Endothelial cell of umbilical vein (primary cell): ENCODE measurements around the gene SF3B4.
"Not testable (repeated sequence)": the region's sequence is repeated elsewhere in the genome, so short reads cannot be mapped to it uniquely, and the experiment has no call there.

Source experiments
- CTCF ChIP-seq, 2 donors: IDR thresholded peaks; 1 replicate in 1 of 2; 2 replicates in 1 of 2; pipeline ENCODE4 v1.5.1; 2011; ENCODE audit warnings: low read length in 2 of 2, mild to moderate bottlenecking in 2 of 2, moderate library complexity in 2 of 2, control low read depth in 1 of 2, inconsistent platforms in 1 of 2, low read depth in 1 of 2; ENCODE audit not compliant: insufficient read depth in 1 of 2; ENCODE audit errors: extremely low read depth in 1 of 2
- EZH2 ChIP-seq: IDR thresholded peaks from 2 replicates; pipeline ENCODE4 v1.6.1; 2012; ENCODE audit warnings: borderline replicate concordance, low read depth, mild to moderate bottlenecking, moderate library complexity, low read length, inconsistent platforms; ENCODE audit not compliant: severe bottlenecking
- JUN ChIP-seq: IDR thresholded peaks from 2 replicates; pipeline ENCODE4 v1.6.1; 2011; ENCODE audit warnings: borderline replicate concordance, low read depth; ENCODE audit not compliant: insufficient read length, insufficient read depth
- POLR2AphosphoS5 ChIP-seq: IDR thresholded peaks from 2 replicates; pipeline ENCODE4 v1.6.1; 2012; ENCODE audit warnings: low read depth, mild to moderate bottlenecking, control low read depth, low read length, moderate library complexity; ENCODE audit not compliant: insufficient read depth

GRCh38 chr1:149938668-149939003 is 11.0 kb upstream of the SF3B4 start:
- TF ChIP-seq POLR2AphosphoS5; EZH2; CTCF (IDR thresholded peaks at IDR 0.05; ENCODE audit: extremely low read depth in 1 of 2, insufficient read depth in 1 of 2, low read depth in 1 of 2, low read length in 2 of 2); JUN: not testable (repeated sequence)
